Transverse colon (tissue), 4 donors: ENCODE measurements around the gene SYTL5.

Source experiments
- EP300 ChIP-seq: sonication (generic); formaldehyde crosslinking; IDR thresholded peaks from one replicate; pipeline ENCODE4 v1.6.1; 2017; ENCODE audit warnings: antibody characterized with exemption, low read depth
- POLR2A ChIP-seq: fragments of 450-650 bp; IDR thresholded peaks from one replicate; pipeline ENCODE4 v1.6.1; 2016; ENCODE audit warnings: antibody characterized with exemption, mild to moderate bottlenecking, moderate library complexity
- POLR2AphosphoS5 ChIP-seq, 3 donors: sonication (generic); formaldehyde crosslinking; IDR thresholded peaks; one replicate each; pipeline ENCODE4 v1.6.1; 2016; ENCODE audit warnings: antibody characterized with exemption in 3 of 3
- TF ChIP-seq, protein P1 (sequence below), 5 experiments: fragments of 200-600 bp in 3 of 5; fragments of 450-650 bp in 2 of 5; sonication (generic) in 3 of 5; IDR thresholded peaks; 1 replicate in 2 of 5; 2 replicates in 3 of 5; pipeline ENCODE4 v1.5.1; 2016 to 2017; ENCODE audit warnings: antibody characterized with exemption in 5 of 5, inconsistent platforms in 3 of 5, mild to moderate bottlenecking in 2 of 5, moderate library complexity in 1 of 5

DNA sequence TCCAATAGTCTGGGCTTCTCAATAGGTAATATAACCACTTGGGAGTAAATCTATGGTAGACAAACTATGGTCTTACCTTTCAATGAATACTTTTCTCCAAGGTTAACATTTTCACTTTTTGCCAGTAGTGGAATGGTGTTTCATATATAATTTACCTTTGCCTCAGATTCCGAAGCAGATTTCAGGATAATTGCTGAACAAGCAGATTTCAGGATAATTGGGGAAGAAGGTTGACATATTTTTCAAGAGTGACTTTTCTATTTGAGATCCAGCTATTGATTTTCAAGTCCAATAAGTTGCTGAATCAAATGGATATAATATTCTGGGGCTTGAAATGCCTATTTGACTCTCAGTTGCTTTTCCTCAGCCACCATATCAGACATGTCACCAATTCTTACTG is 63.6 kb downstream of the SYTL5 start:
- TF ChIP-seq, protein P1, sequence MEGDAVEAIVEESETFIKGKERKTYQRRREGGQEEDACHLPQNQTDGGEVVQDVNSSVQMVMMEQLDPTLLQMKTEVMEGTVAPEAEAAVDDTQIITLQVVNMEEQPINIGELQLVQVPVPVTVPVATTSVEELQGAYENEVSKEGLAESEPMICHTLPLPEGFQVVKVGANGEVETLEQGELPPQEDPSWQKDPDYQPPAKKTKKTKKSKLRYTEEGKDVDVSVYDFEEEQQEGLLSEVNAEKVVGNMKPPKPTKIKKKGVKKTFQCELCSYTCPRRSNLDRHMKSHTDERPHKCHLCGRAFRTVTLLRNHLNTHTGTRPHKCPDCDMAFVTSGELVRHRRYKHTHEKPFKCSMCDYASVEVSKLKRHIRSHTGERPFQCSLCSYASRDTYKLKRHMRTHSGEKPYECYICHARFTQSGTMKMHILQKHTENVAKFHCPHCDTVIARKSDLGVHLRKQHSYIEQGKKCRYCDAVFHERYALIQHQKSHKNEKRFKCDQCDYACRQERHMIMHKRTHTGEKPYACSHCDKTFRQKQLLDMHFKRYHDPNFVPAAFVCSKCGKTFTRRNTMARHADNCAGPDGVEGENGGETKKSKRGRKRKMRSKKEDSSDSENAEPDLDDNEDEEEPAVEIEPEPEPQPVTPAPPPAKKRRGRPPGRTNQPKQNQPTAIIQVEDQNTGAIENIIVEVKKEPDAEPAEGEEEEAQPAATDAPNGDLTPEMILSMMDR (IDR thresholded peaks at IDR 0.05) = no peak
- TF ChIP-seq POLR2A = no peak
- no peak for TF ChIP-seq EP300
- no peak for TF ChIP-seq POLR2AphosphoS5 (IDR thresholded peaks at IDR 0.05)
